GM13976 (cell line): ENCODE results near the gene BOK.

ENCODE experiments used
- DNase-seq: peaks from one replicate; pipeline ENCODE4 v3.0.0; 2012; ENCODE audit warnings: low spot score
- in situ Hi-C: fragments of 300-500 bp; cut with MboI; formaldehyde crosslinking; loops from one replicate; pipeline ENCODE4 v1.12.0; 2022; ENCODE audit warnings: low sequenced_read_pairs, mixed read lengths, inconsistent platforms; ENCODE audit not compliant: unreplicated experiment
- TF ChIP-seq, protein P1 (sequence below): IDR thresholded peaks from 2 replicates; pipeline ENCODE4 v1.5.1; 2012; ENCODE audit warnings: borderline replicate concordance, mild to moderate bottlenecking; ENCODE audit not compliant: insufficient read depth; ENCODE audit errors: extremely low read depth, missing control alignments, control extremely low read depth

The BOK gene

DNA sequence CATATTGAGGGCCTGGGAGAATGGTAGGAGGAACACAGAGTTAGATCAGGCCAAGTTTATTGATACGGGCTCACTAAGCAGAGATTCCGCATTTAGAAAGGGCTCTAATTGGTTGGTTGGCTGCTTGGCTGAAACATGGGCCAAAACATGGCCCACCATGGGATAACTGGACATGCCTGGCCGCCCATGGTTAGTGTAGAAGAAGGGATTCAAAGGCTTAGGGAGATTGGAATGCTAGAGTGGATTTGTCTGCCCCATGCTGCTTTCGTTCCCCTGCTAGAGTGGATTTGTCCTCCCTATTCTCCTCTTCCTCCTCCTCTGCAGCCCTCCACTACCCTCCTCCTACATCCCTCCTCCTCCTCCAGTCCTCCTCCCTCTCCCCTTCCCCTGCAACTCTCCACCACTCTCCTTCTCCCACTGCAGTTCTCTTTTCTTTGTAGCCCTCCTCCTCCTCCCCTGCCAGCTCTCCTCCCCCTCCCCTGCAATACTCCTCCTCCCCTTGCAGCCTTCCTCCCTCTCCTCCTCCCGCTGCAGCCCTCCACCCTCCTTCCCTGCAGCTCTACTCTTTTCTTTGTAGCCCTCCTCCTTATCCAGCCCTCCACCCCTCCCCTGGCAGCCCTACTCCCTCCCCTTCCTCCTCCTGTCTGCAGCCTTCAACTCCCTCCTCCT, 17.2 kb downstream of the BOK start:
- in situ Hi-C loops: no loop called here
- TF ChIP-seq, protein P1, sequence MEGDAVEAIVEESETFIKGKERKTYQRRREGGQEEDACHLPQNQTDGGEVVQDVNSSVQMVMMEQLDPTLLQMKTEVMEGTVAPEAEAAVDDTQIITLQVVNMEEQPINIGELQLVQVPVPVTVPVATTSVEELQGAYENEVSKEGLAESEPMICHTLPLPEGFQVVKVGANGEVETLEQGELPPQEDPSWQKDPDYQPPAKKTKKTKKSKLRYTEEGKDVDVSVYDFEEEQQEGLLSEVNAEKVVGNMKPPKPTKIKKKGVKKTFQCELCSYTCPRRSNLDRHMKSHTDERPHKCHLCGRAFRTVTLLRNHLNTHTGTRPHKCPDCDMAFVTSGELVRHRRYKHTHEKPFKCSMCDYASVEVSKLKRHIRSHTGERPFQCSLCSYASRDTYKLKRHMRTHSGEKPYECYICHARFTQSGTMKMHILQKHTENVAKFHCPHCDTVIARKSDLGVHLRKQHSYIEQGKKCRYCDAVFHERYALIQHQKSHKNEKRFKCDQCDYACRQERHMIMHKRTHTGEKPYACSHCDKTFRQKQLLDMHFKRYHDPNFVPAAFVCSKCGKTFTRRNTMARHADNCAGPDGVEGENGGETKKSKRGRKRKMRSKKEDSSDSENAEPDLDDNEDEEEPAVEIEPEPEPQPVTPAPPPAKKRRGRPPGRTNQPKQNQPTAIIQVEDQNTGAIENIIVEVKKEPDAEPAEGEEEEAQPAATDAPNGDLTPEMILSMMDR: no peak
- DNase-seq: no peak

DNA sequence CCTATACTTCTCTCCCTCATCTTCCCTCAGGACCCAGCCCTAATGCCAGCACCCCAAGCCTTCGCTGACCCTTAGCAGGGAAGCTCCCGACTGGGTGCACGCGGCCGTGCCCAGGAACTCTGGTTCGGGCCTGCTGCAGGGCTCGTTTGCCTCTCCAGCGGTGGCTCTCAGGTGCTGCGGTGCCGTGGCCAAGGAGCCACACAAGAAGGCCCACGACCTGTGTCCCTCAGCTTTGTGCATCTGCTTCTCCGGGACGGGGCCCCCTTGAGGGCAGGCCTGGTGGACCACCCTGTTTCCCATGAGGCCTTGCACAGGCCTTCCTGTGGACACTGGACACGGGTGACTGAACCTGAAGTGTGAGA, 17.7 kb downstream of the BOK start:
- DNase-seq: no peak
- TF ChIP-seq, protein P1: no peak
- in situ Hi-C loops: no loop called here

DNA sequence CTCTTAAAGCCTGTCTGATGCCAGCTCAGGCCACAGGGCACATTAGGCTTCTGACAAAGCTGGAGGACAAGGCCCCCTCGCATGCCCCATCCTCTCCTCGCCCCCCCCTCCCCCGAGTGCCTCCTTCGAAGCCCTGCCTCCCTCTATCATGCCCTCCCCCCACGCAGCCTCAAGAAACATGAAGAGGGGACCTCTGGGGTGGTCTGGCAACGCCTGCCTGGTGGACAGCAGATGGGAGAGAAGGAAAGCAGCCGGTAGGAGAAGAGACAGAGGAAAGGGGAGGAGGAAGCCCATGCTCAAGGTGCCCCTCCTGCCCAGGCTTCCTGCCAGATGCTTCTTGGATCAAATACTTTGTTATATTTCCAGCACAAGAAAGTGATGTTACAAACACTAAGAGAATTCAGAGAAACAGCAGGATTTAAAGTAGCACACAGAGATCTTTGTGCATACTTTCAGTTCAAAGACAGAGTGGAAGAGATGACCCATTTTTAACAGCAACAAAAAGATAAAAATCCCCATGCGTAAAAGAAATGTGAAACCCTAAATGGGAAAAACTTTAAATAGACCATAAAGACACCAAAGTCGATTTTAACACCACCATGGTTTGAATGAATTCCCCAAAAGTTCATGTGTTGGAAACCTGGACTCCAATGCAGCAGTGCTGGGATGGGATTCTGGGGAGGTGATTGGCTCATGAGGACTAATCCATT, 19.0 kb downstream of the BOK start:
- DNase-seq: no peak
- TF ChIP-seq, protein P1: no peak
- in situ Hi-C loops: no loop called here

DNA sequence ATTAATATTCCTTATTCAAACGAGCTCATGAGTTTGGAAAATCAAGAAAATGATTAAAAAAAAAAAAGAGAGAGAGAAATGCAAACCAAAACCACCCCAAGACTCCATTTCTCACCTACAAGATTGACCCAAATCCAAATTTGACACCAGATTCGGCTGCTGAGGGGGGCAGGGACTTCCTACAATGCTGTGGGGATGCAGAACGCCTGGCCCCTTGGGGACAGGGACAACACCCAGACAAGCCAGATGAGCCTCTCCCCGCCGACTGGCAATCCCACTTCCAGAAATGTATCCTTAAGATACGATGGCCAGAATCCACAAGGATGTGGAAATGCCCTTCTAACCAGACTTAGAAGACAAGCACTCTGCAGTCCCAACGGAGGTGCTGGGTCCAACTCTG, 20.7 kb downstream of the BOK start:
- in situ Hi-C loops: no loop called here
- DNase-seq: no peak
- TF ChIP-seq, protein P1: no peak

DNA sequence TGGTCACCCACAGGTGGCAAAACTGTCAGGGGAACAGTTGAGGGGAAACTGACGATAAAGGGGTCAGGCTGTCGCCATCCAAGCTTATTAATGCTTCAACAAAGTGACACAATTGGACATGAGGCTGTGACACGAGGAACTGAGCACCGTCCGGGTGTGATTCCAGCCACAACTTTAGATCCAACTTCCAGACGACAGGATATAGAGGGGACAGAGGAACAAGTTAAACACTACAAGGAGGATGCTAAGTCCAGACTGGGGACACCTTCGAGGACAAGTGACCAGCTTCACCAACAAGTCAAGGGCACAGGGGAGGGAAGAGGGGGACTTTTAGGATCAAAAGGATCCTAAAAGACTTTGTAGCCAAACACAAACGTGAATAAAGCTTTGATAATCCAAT, 23.8 kb downstream of the BOK start:
- TF ChIP-seq, protein P1: no peak
- in situ Hi-C loops: no loop called here
- no peak for DNase-seq

DNA sequence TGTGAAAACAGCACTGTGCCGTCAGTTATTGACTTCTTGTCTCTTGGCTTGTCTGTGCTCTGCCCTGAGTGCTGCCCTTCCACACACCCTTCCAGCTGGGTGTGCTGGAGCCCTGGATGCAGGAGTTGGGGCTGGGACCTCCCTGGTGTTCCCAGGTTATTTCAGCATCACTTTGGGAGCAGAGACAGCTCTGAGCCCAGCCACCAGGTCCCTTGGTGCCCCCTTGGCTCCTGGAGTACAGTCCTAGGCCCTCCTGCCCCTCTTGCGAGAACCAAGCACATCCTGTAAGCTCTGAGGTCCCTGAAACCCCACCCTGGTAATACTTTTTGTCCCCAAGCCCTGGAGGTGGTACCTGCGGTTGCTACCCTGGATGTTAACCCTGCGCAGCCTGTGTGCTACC, 24.3 kb downstream of the BOK start:
- in situ Hi-C loops: no loop called here
- TF ChIP-seq, protein P1: no peak
- no peak for DNase-seq

DNA sequence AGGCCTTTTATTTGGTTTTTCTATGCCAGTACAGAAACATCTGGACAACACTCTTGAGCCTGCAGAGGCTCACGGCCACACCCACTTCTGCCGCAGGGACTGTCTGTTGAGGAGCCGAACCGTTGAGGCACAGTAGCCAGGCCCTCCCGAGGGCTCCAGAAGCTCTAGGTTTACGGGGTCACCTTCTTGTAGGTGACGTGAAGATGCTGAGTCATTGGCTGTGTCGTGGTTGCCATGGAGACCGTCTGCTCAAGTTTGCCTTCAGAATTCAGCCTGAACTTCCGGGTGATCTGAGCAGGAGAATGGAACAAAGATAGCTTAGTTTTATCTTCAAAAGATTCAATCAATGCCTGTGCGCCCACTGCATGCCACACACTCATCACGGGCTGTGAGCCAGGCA, 25.9 kb downstream of the BOK start:
- in situ Hi-C loops: no loop called here
- TF ChIP-seq, protein P1: no peak
- DNase-seq: no peak
